Mesendoderm (in vitro differentiated cells): ENCODE data around the gene SESN2.

Experiments
- DNase-seq: peaks from one replicate; pipeline ENCODE4 v3.0.0; 2013
- H2AK5ac ChIP-seq: 2 replicates; pipeline ENCODE4 v1.6.1; 2013; ENCODE audit warnings: low read length, inconsistent platforms
- H2BK120ac ChIP-seq: 2 replicates; pipeline ENCODE4 v1.6.1; 2013; ENCODE audit warnings: low read depth, mild to moderate bottlenecking, low read length, moderate library complexity, mixed read lengths
- H2BK15ac ChIP-seq: replicated peaks from 2 replicates; pipeline ENCODE4 v1.6.1; 2013; ENCODE audit warnings: low read depth, mild to moderate bottlenecking, moderate library complexity
- H2BK5ac ChIP-seq: 2 replicates; pipeline ENCODE4 v1.6.1; 2013; ENCODE audit warnings: low read length, inconsistent platforms
- H3K18ac ChIP-seq: 2 replicates; pipeline ENCODE4 v1.6.1; 2013; ENCODE audit warnings: mild to moderate bottlenecking, low read length, mixed read lengths
- H3K23ac ChIP-seq: one replicate; pipeline ENCODE4 v1.6.1; 2013; ENCODE audit warnings: low read length
- H3K27ac ChIP-seq: 2 replicates; pipeline ENCODE4 v1.5.1; 2013; ENCODE audit warnings: low read depth, mild to moderate bottlenecking, inconsistent platforms, low read length, moderate library complexity
- H3K27me3 ChIP-seq: 2 replicates; pipeline ENCODE4 v1.6.1; 2013; ENCODE audit warnings: low read length, control low read depth, mild to moderate bottlenecking, inconsistent platforms; ENCODE audit not compliant: insufficient read depth, poor library complexity
- H3K36me3 ChIP-seq: 2 replicates; pipeline ENCODE4 v1.6.1; 2013; ENCODE audit warnings: low read length, inconsistent platforms; ENCODE audit not compliant: control insufficient read depth, insufficient read depth
- H3K4ac ChIP-seq: one replicate; pipeline ENCODE4 v1.6.1; 2013; ENCODE audit warnings: low read depth, mild to moderate bottlenecking, low read length, moderate library complexity
- H3K4me1 ChIP-seq: 2 replicates; pipeline ENCODE4 v1.6.1; 2013; ENCODE audit warnings: low read depth, low read length, inconsistent platforms; ENCODE audit not compliant: control insufficient read depth
- H3K4me2 ChIP-seq: 2 replicates; pipeline ENCODE4 v1.6.1; 2013; ENCODE audit warnings: low read length
- H3K4me3 ChIP-seq: 2 replicates; pipeline ENCODE4 v1.5.1; 2013; ENCODE audit warnings: mild to moderate bottlenecking, low read length
- H3K56ac ChIP-seq: one replicate; pipeline ENCODE4 v1.6.1; 2013; ENCODE audit warnings: low read length
- H3K79me1 ChIP-seq: 2 replicates; pipeline ENCODE4 v1.6.1; 2013; ENCODE audit warnings: low read length, inconsistent platforms
- H3K79me2 ChIP-seq: 2 replicates; pipeline ENCODE4 v1.6.1; 2013; ENCODE audit warnings: mild to moderate bottlenecking, low read length; ENCODE audit not compliant: control insufficient read depth, insufficient read depth
- H3K9ac ChIP-seq: 2 replicates; pipeline ENCODE4 v1.6.1; 2013; ENCODE audit warnings: low read length, inconsistent platforms
- H4K5ac ChIP-seq: one replicate; pipeline ENCODE4 v1.6.1; 2013; ENCODE audit warnings: low read length
- H4K8ac ChIP-seq: one replicate; pipeline ENCODE4 v1.6.1; 2013; ENCODE audit warnings: low read depth, mild to moderate bottlenecking, control low read depth, low read length, moderate library complexity
- WGBS: extraction: QIAGEN DNeasy Blood & Tissue Kit; methylation state at CpG from one replicate; pipeline ENCODE4 v1.1.7; 2013; ENCODE audit warnings: low lambda C conversion rate, missing lambda C conversion rate; ENCODE audit not compliant: insufficient coverage; ENCODE audit errors: extremely low coverage; 5-methylcytosine and 5-hydroxymethylcytosine counted together

SESN2 gene

DNA sequence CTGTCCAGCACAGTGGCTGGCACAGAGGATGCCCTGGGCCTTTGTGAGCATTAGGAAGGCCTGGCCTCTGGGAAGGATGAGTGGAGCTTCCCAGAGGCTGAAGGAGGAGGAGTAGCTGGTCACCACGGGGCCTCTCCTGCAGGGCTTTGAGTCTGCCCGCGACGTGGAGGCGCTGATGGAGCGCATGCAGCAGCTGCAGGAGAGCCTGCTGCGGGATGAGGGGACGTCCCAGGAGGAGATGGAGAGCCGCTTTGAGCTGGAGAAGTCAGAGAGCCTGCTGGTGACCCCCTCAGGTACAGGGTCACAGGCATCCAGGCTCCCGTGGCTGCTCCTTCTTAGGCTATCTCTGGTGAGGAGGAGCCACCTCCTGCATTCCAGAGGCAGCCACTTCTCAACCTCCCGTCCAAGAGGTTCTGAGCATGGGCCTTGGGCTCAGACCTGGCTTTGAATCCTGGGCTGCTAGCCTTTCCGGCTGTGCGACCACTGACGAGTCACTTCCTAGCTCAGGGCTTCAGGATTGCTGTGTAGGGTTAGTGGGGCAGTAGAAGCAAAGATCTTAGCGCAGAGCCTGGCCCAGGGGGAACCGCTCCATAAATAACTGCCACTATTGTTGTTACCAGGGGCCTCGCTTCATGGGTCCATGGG is 14.0 kb downstream of the SESN2 start:
- DNase-seq, result no peak
- no peak overlapping the region for H2BK120ac ChIP-seq
- no peaks in the 10 kb centered on the region for H3K27me3 ChIP-seq
- H3K9ac ChIP-seq, result no peak overlapping the region
- peaks cover 8% of the 10 kb centered on the region for H3K36me3 ChIP-seq
- H4K8ac ChIP-seq, result no peak overlapping the region
- H4K5ac ChIP-seq, result no peak overlapping the region
- no peak overlapping the region for H2BK5ac ChIP-seq
- H2AK5ac ChIP-seq, result no peak overlapping the region
- no peak overlapping the region for H3K4me3 ChIP-seq
- no CpG with 5 or more reads among the region's 17 CpGs for WGBS
- H3K4me1 ChIP-seq, result no peaks in the 10 kb centered on the region
- H3K4me2 ChIP-seq, result no peak overlapping the region
- H3K79me1 ChIP-seq, result peaks cover 3% of the 10 kb centered on the region
- no peak overlapping the region for H3K56ac ChIP-seq
- H3K27ac ChIP-seq, result no peak overlapping the region
- H3K18ac ChIP-seq, result no peak overlapping the region
- H3K23ac ChIP-seq, result no peak overlapping the region
- peaks cover 4% of the 10 kb centered on the region for H3K79me2 ChIP-seq
- no peak overlapping the region for H2BK15ac ChIP-seq
- no peak overlapping the region for H3K4ac ChIP-seq

DNA sequence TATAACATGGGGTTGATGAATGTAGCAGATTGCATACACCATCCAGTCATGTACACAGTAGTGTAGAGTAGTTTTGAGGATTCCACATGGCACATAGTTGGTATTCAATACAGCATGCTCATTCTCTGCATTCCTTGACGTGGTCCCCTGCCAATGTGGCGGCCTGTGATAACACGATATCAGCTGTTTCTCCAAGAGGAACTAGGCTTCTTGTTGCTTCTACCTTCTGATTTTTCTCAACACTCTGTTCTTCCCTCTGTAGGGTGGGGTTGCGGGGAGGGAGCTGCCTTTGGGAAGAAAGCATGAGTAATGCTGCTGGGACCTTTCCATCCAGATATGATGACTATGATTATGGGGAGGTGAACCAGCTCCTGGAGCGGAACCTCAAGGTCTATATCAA is 19.4 kb downstream of the SESN2 start:
- Histone ChIP-seq H3K4me1 (no peaks in the 10 kb centered on the region), H2BK5ac (no peak overlapping the region), H2AK5ac (no peak overlapping the region), H3K4me2 (no peak overlapping the region), H4K8ac (no peak overlapping the region), H2BK120ac (no peak overlapping the region), H3K36me3 (peaks cover 14% of the 10 kb centered on the region), H3K4ac (no peak overlapping the region), H2BK15ac (no peak overlapping the region), H4K5ac (no peak overlapping the region), H3K56ac (no peak overlapping the region), H3K79me2 (no peaks in the 10 kb centered on the region), H3K9ac (no peak overlapping the region), H3K23ac (no peak overlapping the region), H3K27ac (no peak overlapping the region), H3K18ac (no peak overlapping the region), H3K27me3 (no peaks in the 10 kb centered on the region), H3K79me1 (no peaks in the 10 kb centered on the region), H3K4me3 (no peak overlapping the region)
- WGBS, result no CpG with 5 or more reads among the region's 5 CpGs
- DNase-seq, result no peak

DNA sequence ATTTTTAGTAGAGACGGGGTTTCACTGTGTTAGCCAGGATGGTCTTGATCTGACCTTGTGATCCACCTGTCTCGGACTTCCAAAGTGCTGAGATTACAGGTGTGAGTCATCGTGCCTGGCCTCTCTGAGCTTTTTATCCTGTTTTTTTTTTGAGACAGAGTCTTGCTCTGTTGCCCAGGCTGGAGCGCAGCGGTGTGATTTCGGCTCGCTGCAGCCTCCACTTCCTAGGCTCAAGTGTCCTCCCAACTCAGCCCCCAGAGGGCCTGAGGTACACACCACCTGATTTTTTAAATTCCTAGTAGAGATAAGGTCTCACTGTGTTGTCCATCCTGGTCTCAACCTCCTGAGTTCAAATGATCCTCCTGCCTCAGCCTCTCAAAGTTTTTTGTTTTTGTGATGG is 20.4 kb downstream of the SESN2 start:
- Histone ChIP-seq H3K79me2 (no peaks in the 10 kb centered on the region), H3K9ac (no peak overlapping the region), H3K36me3 (peaks cover 13% of the 10 kb centered on the region), H3K18ac (no peak overlapping the region), H2AK5ac (no peak overlapping the region), H3K56ac (no peak overlapping the region), H3K4me1 (no peaks in the 10 kb centered on the region), H3K23ac (no peak overlapping the region), H2BK15ac (no peak overlapping the region), H3K4me3 (no peak overlapping the region), H2BK120ac (no peak overlapping the region), H3K4ac (no peak overlapping the region), H3K79me1 (no peaks in the 10 kb centered on the region), H4K5ac (no peak overlapping the region), H3K4me2 (no peak overlapping the region), H2BK5ac (no peak overlapping the region), H3K27ac (no peak overlapping the region), H3K27me3 (no peaks in the 10 kb centered on the region), H4K8ac (no peak overlapping the region)
- DNase-seq, result no peak
- WGBS, result no CpG with 5 or more reads among the region's 7 CpGs

DNA sequence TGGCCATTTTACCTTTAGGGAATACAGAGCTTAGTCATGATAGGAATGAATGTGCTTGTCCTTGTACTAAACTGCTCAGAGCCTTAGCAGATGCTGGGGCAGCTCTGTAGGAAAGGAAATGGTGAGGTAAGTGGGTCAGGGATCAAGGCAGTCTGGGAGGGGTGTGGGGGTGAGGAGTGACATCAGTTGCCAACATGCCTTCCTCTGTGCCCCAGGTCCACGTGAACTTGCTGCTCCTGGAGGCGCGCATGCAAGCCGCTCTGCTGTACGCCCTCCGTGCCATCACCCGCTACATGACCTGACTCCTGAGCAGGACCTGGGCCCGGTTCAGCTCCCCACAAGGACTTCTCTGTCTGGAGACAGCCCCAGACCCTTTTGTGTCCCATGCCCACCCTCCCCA is 21.2 kb downstream of the SESN2 start:
- no peak overlapping the region for H3K4ac ChIP-seq
- H4K8ac ChIP-seq, result no peak overlapping the region
- H2BK120ac ChIP-seq, result no peak overlapping the region
- H3K56ac ChIP-seq, result no peak overlapping the region
- no peaks in the 10 kb centered on the region for H3K79me1 ChIP-seq
- WGBS, result no CpG with 5 or more reads among the region's 8 CpGs
- H3K4me2 ChIP-seq, result no peak overlapping the region
- DNase-seq, result no peak
- H3K9ac ChIP-seq, result no peak overlapping the region
- H2BK5ac ChIP-seq, result no peak overlapping the region
- no peaks in the 10 kb centered on the region for H3K79me2 ChIP-seq
- H3K23ac ChIP-seq, result no peak overlapping the region
- H3K18ac ChIP-seq, result no peak overlapping the region
- H4K5ac ChIP-seq, result no peak overlapping the region
- H2AK5ac ChIP-seq, result no peak overlapping the region
- no peaks in the 10 kb centered on the region for H3K27me3 ChIP-seq
- H3K4me3 ChIP-seq, result no peak overlapping the region
- peaks cover 12% of the 10 kb centered on the region for H3K36me3 ChIP-seq
- no peaks in the 10 kb centered on the region for H3K4me1 ChIP-seq
- H3K27ac ChIP-seq, result no peak overlapping the region
- H2BK15ac ChIP-seq, result no peak overlapping the region

DNA sequence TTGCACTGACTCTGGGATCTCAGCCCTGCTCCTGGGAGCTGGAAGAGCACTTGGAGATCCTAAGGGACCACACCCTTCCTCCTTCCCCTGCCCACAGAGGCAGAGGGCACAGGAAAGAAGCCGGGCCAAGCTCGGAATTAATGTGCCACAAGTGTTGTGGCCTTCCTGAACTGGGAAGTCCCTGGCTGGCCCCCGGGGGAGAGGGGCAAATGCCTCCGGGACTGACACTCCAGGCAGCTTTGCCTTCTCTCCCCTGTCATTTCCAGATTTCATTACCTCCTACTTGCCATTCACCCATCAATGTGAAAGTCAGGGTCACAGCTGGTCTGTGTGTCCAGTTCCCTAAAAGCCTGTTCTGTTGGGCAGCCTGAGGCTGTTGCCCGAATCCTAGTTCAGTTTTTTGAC is 21.7 kb downstream of the SESN2 start:
- Histone ChIP-seq H3K4ac (no peak overlapping the region), H3K79me2 (no peaks in the 10 kb centered on the region), H3K18ac (no peak overlapping the region), H2BK15ac (no peak overlapping the region), H2BK5ac (no peak overlapping the region), H3K27ac (no peak overlapping the region), H3K4me3 (no peak overlapping the region), H3K4me2 (no peak overlapping the region), H3K79me1 (no peaks in the 10 kb centered on the region), H3K36me3 (peaks cover 12% of the 10 kb centered on the region), H3K56ac (no peak overlapping the region), H2AK5ac (no peak overlapping the region), H4K5ac (no peak overlapping the region), H3K23ac (no peak overlapping the region), H3K27me3 (no peaks in the 10 kb centered on the region), H2BK120ac (no peak overlapping the region), H3K4me1 (no peaks in the 10 kb centered on the region), H3K9ac (no peak overlapping the region), H4K8ac (no peak overlapping the region)
- no CpG with 5 or more reads among the region's 5 CpGs for WGBS
- no peak for DNase-seq
